HUES6 (cell line): Measurements from ENCODE around the gene IFI35.

Source experiments
- H3K27ac ChIP-seq: 2 replicates; pipeline ENCODE4 v1.7.0; 2013; ENCODE audit warnings: low read depth, mild to moderate bottlenecking, low read length, inconsistent platforms
- H3K27me3 ChIP-seq: 2 replicates; pipeline ENCODE4 v1.6.1; 2013; ENCODE audit warnings: low read length; ENCODE audit not compliant: control insufficient read depth, insufficient read depth
- H3K36me3 ChIP-seq: 2 replicates; pipeline ENCODE4 v1.6.1; 2013; ENCODE audit warnings: low read length; ENCODE audit not compliant: control insufficient read depth, insufficient read depth
- H3K4me1 ChIP-seq: 2 replicates; pipeline ENCODE4 v1.6.1; 2013; ENCODE audit warnings: low read length; ENCODE audit not compliant: control insufficient read depth, insufficient read depth
- H3K4me3 ChIP-seq: 2 replicates; pipeline ENCODE4 v1.5.1; 2013; ENCODE audit warnings: low read depth, low read length
- H3K9ac ChIP-seq: one replicate; pipeline ENCODE4 v1.6.1; 2013; ENCODE audit warnings: mild to moderate bottlenecking, low read length
- H3K9me3 ChIP-seq: 2 replicates; pipeline ENCODE4 v1.6.1; 2013; ENCODE audit warnings: low read depth, low read length; ENCODE audit not compliant: control insufficient read depth, insufficient read depth

The IFI35 gene

DNA sequence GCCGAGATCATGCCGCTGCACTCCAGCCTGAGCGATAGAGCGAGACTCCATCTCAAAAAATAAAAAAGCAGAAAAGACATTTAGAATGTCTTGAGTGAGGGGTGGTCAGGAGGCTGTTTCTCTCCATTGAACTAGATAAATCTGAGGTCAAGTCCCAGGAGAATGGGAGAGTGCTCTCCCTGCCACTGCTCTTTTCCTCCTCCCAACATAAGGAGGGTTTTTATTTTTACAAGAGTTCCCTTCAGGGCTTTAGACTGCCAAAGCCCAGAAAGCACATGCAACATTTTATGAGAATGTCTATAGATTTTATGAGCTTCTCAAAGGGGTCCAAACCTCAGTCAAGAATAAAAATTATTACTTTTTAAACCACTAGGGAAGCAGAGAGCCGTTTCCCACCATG, 20.0 kb downstream of the IFI35 start:
- H3K9me3 ChIP-seq, result no peaks in the 10 kb centered on the region
- H3K27me3 ChIP-seq, result no peaks in the 10 kb centered on the region
- peaks cover 12% of the 10 kb centered on the region for H3K36me3 ChIP-seq
- no peak overlapping the region for H3K27ac ChIP-seq
- H3K4me3 ChIP-seq, result no peak overlapping the region
- H3K4me1 ChIP-seq, result peaks cover 37% of the 10 kb centered on the region
- H3K9ac ChIP-seq, result no peak overlapping the region

DNA sequence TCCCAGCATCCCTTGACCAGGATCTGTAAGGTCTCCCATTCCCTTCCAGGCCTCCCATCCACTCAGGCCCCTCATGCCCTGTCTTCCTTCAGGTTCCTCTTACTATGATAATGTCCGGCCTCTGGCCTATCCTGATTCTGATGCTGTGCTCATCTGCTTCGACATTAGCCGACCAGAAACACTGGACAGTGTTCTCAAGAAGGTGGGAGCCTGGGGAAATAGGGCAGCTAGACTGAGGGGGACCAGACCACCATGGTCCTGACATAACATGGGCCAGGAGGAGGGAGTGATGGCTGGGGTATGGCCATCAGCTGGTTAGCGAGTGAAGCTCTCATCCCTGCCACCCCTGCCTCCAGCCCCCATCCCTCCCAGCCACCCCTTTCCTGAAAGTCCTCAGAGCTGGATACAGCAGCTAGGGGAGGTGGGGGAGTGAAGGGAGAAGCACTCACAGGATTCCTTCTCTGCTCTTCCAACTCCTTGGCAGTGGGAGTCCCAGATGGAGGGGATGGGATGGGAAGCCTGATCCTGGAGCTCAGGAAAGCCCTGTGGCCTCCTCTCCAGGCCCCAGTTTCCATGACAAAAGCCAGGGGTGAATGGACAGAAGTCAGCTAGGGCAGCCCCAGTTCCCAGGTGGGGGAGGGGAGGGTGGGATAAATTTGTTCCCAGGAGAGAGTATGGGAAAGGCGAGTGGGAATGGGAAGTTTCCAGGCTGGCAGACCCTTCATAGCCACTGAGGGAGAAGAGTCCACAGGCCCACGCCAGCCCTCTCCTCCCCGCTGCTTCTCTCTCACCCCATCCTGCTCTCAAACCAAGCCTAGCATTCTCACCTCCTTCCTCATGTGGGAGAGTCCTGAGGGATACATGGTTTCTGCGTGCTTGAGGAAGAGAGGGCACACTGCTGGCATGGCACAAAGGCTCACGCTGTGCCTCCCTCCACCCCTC, 20.8 kb downstream of the IFI35 start:
- Histone ChIP-seq H3K9ac (no peak overlapping the region), H3K36me3 (peaks cover 12% of the 10 kb centered on the region), H3K27me3 (no peaks in the 10 kb centered on the region), H3K4me3 (no peak overlapping the region; the same call in 1 of the 2 replicates), H3K27ac (no peak overlapping the region), H3K9me3 (no peaks in the 10 kb centered on the region), H3K4me1 (peaks cover 39% of the 10 kb centered on the region)

DNA sequence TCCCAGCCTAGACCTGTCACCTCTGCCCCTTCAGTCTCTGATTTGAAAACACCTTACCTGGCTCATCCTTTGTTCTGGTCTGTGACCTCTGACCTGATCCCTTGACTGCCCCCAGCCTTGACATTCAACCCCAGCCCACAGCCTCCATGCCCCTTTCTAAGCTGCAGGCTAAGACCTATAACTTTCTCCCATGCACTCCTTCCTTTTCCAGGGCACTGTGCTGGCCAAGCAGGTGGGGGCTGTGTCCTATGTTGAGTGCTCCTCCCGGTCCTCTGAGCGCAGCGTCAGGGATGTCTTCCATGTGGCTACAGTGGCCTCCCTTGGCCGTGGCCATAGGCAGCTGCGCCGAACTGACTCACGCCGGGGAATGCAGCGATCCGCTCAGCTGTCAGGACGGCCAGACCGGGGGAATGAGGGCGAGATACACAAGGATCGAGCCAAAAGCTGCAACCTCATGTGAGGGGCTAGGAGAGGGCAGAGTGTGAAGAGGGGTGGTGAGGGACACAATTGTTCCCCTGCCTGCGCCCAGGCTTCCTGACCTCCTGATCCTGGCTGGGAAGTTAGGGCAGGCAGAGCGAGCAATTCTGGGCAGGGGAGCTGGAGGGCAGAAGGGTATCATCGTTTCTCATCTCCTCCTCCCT, 21.8 kb downstream of the IFI35 start:
- no peak overlapping the region for H3K9ac ChIP-seq
- no peaks in the 10 kb centered on the region for H3K9me3 ChIP-seq
- H3K36me3 ChIP-seq, result peaks cover 12% of the 10 kb centered on the region
- no peaks in the 10 kb centered on the region for H3K27me3 ChIP-seq
- H3K4me3 ChIP-seq, result no peak overlapping the region
- peaks cover 41% of the 10 kb centered on the region for H3K4me1 ChIP-seq
- H3K27ac ChIP-seq, result no peak overlapping the region

DNA sequence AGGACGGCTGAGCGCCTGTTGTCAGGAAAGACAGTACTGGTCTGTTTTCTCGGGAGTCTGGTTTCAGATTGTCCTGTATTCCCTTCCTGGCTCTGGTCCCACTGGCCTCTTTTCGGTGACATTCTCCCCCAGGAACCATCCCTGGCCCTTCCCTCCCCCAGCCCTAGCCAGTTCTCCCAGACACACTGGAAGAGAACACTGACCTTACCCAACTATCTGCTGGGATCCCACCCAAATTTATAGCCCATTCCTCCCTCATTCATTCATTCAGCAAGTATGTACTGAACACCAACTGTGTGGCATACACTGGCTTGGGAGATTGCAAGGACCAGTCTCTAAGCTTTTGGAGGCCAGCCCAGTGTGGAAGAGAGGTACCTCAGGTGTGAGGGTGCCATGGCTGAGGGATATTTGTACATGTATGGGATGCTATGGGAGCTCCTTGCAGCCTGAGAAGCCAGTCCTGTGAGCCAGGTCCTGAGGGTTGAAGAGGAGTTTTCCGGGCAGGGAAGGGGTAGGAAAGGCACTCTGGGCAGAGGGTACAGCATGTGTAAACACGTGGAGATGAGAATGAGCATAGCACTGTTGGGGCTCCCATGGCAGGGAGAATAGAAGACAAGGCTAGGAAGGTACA, 23.7 kb downstream of the IFI35 start:
- H3K36me3 ChIP-seq, result peaks cover 12% of the 10 kb centered on the region
- H3K27me3 ChIP-seq, result no peaks in the 10 kb centered on the region
- H3K4me3 ChIP-seq, result no peak overlapping the region
- H3K27ac ChIP-seq, result no peak overlapping the region
- H3K9me3 ChIP-seq, result no peaks in the 10 kb centered on the region
- H3K4me1 ChIP-seq, result peaks cover 60% of the 10 kb centered on the region
- no peak overlapping the region for H3K9ac ChIP-seq

DNA sequence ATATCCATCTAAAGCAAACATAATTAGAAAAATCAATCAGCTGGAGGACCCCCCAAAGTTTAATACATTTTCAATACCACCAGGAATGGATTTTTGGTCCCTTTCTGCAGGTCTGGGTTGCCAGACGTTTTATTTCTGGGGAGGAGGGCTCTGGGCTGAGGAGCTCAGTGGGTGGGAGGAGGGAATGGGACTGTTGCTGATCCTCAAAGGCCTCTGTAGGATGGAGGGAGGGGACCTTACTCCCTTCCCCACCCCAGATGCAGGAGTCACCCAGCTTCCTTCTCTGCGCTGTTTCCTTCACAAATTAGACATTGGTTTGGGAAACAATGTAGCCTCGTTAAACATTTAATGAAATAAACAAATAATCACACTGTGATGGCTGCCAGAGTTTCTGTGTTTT, 25.1 kb downstream of the IFI35 start:
- Histone ChIP-seq H3K27ac (no peak overlapping the region), H3K9me3 (no peaks in the 10 kb centered on the region), H3K36me3 (peaks cover 12% of the 10 kb centered on the region), H3K4me3 (no peak overlapping the region), H3K27me3 (no peaks in the 10 kb centered on the region), H3K4me1 (peaks cover 69% of the 10 kb centered on the region), H3K9ac (no peak overlapping the region)

DNA sequence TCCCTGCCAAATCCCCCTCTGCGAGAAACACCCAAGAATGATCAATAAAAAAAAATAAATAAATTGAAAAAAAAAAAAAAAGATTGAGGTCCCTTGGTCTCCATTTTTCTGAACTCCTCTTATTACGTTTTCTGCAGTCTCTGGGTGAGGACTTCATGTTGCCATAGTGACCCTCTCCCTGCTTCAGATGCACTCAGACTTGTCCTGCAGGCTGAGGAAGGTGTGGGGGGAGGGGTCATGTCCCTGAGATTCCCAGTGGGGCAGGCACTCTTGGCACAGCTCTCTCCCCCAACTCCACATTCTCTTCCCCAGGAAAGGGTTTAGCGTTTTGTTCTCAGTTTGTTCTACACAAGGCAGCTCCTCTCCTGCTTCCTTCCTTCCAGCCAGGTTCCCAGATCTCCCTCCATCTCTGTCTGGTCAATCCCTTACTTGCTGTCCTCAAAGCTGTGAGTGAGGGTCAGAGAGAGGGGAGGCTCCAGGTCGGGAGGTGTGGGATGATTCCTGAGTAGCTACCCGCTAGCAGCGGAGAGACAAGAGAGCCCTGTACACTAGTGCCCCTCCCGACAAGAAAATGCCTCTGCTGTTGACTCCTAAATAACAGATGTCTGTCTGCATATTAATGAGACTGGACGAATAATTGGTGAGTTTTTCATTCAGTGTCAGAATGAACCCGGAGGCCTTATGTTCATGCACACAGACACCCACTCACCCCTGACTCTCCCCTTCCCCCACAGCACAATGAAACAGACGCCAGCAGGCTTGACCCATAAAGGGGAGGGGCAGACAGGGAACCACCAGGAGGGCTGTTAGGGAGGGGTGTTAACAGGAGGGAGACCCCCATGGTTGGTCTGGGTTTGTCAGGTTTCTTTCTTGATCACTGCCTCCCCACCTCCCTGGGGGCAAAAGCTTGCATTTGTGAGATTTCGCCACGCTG, 27.6 kb downstream of the IFI35 start:
- Histone ChIP-seq H3K27ac (peak overlapping the region; percentile 59), H3K27me3 (no peaks in the 10 kb centered on the region), H3K36me3 (no peaks in the 10 kb centered on the region), H3K4me3 (peak overlapping the region; percentile 44), H3K9ac (peak overlapping the region; percentile 74), H3K9me3 (no peaks in the 10 kb centered on the region), H3K4me1 (peaks cover 53% of the 10 kb centered on the region)

DNA sequence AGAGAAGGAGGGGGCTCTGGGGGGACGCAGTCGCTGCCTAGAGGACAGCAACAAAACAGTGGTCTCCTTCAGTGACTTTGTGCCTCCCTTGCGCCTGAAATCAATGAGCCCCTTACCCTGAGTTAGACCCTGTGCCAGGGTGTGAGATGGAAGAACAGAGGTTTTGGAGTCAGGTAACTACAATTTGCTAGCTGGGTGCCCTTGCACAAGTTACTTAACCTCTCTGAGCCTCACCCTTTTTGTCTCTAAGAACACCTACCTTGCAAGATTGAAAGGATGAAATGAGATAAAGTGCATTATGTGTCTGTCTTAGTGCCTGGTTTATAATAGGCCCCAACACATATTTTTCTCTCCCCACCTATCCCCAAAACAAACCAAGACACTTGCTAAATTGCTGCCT, 28.3 kb downstream of the IFI35 start:
- no peaks in the 10 kb centered on the region for H3K36me3 ChIP-seq
- H3K9me3 ChIP-seq, result no peaks in the 10 kb centered on the region
- H3K4me3 ChIP-seq, result 0 out of 2 replicates have a peak overlapping the region, but pooled peaks have one; percentile 44
- peak overlapping the region; percentile 10; the same call in 1 of the 2 replicates for H3K27ac ChIP-seq
- H3K9ac ChIP-seq, result peak overlapping the region; percentile 74
- H3K4me1 ChIP-seq, result peaks cover 55% of the 10 kb centered on the region
- H3K27me3 ChIP-seq, result no peaks in the 10 kb centered on the region

DNA sequence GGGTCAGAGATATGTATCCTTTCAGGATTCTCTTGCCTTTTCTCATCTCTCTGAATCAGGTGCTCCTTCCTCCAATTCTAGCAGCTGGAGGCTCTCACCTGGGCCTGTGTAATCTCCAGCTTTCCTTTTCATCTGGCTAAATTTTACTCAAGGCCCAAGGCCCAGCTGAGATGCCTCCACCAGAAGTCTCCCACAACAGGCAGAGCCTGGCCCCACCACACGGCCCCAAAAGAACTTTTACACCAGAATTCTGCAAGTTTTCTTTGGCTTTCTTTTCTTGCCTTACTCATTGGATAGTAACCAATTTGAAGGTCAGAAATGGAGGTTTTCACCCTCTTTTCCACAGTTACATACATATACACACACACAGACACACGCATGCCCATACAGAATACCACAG, 33.1 kb downstream of the IFI35 start:
- no peaks in the 10 kb centered on the region for H3K9me3 ChIP-seq
- no peak overlapping the region for H3K4me3 ChIP-seq
- peaks cover 61% of the 10 kb centered on the region for H3K4me1 ChIP-seq
- H3K27ac ChIP-seq, result 0 out of 2 replicates have a peak overlapping the region, but pooled peaks have one; percentile 10
- H3K9ac ChIP-seq, result no peak overlapping the region
- no peaks in the 10 kb centered on the region for H3K27me3 ChIP-seq
- peaks cover 7% of the 10 kb centered on the region; the same call in 1 of the 2 replicates for H3K36me3 ChIP-seq

DNA sequence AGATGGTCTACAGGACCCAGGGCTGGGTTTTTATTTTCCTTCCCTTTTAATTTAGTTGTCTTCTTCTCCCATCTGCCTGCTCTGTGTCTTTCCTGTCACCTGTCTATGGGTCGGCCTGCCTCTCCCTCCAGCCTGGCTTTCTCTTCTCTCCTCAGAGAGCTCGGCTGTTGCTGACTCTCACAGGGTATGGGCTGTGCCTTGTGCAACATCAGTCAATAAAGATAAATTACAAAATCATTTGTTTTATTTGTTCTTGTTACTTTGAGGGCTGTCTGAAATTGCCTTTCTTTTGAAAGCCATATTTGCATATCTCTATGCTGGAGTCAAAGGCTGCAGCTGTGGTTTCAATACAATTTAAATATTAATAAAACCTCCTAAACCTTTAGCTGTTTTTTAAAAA, 34.1 kb downstream of the IFI35 start:
- Histone ChIP-seq H3K9ac (no peak overlapping the region), H3K9me3 (no peaks in the 10 kb centered on the region), H3K4me1 (peaks cover 51% of the 10 kb centered on the region), H3K27me3 (no peaks in the 10 kb centered on the region), H3K27ac (peak overlapping the region; percentile 62), H3K4me3 (no peak overlapping the region), H3K36me3 (peaks cover 16% of the 10 kb centered on the region)

DNA sequence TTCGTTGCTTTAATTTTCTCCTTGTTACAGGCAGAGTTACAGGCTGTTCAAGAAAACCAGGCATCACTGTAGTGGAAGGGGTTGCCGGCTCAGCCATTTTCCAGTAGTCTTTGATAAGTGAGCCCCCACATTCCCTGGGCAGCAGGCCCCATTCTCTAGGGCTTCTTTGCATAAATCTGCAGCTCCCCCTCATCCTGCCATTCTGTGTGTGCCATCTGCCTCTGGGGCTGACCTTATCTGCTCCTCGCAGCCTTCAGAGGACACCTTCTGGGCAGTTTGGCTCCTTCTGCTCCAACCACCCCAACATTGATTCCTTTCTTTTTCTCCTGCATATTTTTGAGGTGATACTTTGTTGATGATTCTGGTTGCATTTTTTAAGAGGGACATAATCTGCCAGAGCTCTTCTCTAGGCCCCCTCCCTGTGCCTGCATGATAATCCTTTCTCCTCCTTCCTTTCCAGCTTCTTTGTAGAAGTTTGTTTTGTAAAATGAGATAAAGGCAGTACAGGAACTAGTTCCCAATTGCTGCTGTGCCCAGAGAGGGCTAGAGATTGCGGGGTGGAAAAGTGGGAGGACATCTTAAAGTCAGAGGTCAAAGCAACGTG, 35.5 kb downstream of the IFI35 start:
- peak overlapping the region; percentile 5 for H3K9ac ChIP-seq
- no peak overlapping the region for H3K4me3 ChIP-seq
- peak overlapping the region; percentile 48; the same call in 1 of the 2 replicates for H3K27ac ChIP-seq
- no peaks in the 10 kb centered on the region for H3K27me3 ChIP-seq
- no peaks in the 10 kb centered on the region for H3K9me3 ChIP-seq
- peaks cover 20% of the 10 kb centered on the region for H3K36me3 ChIP-seq
- H3K4me1 ChIP-seq, result peaks cover 39% of the 10 kb centered on the region
